GM18867 (cell line): Measurements from ENCODE around the gene GDAP2.

ENCODE experiments used
- ATAC-seq: cut with Tn5 transposase; IDR thresholded peaks from one replicate; pipeline ENCODE4 v1.9.1; 2021; ENCODE audit warnings: mild to moderate bottlenecking, moderate library complexity; ENCODE audit not compliant: unreplicated experiment

GDAP2 gene

DNA sequence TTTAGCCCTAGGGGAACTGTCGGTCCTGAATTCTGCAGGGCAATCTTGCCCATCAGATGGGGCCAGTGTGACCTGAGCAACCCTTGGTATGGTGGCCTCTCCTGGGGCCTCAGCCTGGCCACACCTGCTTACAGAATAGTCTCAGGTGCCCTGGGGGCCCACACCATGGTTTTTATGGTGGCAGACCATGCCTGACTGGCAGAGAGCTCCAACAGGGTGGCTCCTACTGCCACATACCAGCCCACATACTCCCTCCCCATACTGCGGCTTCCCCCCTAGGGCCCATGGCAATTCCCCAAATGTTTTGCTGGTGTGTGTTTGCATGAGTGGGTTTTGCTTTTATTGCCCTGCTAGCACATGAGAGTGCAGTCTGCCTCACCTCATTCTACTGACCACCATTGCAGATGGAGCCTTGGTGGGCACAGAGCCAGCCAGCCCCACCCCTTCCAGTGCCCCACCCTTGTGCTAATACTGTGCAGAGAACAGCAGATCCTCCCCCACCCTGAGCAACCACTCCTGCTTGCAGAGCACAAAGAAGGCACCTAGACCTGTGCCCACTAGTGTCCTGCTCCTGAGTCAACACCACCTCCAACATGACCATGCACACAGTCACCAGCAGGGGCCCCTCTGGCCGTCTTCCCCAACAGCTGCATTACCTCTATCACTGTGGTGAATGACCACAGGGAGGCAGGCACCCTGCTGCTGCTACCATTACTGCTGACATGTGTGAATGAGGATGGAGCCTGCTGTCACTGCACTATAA lies 86.8 kb downstream of the GDAP2 start:
- ATAC-seq: no peak

DNA sequence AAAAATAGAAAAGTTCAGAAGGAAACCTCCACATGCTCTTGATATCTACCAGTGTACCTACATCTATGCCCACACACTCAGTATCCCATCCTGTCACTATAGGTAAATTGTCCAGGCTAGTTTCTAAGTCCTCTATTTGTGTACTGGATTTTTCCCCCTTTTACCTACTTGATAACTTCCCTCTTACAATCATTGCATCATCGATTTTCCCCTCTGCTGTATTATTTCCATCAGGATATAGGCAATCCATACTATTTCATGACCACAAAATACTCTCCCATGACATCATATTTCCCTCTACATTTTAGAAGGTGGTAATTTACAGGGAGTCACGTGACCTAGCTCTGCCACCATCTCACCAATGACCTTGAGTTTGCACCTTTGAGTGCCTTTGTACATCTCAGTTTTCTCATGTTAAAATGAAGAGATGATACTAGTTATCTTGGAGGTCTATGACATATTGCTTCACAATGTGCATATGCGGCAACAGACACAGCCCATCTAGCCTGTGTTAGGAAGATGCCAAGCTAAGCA lies 88.2 kb downstream of the GDAP2 start:
- no peak for ATAC-seq

DNA sequence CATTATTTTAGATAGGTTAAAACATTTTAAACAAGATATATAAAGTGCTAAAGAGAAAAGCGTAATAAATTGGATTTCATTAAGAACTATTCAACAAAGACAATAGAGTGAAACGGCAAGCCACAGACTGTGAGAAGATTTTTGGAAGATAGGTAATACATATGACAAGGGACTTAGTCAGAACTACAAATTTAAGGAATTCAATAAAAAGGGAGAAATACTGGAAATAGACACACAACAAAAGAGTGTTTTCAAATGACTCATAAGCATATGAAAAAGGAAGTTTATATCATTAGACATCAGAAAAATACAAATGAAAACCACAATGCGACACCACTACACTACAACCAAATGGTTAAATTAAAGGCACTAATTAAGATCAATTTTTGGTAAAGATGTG lies 90.5 kb downstream of the GDAP2 start:
- ATAC-seq: no peak

DNA sequence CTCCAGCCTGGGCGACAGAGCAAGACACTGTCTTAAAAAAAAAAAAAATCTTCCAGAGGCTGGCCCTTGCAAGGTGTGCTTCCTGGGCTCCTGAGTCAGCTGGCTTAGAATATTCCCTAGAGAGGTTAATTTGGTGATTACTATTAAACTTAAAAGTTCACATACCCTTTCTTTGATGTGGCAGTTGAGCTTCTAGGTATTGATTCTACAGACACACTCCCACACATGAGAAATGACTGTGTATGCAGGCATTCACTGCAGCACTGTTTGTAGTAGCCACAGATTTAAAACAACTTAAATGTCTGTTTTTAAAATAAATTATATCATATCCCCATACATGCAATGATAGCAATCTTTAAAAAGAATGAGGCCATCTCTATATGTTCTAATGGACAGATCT lies 93.4 kb downstream of the GDAP2 start:
- ATAC-seq: no peak

DNA sequence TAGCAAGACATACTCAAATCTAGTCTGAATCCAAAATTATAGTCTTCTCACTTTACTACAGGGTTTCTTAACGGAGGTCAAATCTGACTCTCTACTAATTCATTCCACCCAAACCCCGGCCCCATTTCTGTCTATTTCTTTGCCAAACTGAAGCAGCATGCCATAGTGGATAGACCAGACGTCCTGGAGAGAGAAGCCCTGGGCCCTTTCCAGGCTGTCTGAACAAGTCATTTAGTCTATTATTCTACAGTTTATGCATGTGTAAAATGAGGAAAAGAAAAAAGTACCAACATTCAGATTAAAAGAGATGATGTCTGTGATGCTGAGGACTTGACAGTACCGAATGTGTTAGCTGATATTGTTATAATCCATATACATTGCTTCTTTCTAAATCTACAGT lies 95.0 kb downstream of the GDAP2 start:
- no peak for ATAC-seq

DNA sequence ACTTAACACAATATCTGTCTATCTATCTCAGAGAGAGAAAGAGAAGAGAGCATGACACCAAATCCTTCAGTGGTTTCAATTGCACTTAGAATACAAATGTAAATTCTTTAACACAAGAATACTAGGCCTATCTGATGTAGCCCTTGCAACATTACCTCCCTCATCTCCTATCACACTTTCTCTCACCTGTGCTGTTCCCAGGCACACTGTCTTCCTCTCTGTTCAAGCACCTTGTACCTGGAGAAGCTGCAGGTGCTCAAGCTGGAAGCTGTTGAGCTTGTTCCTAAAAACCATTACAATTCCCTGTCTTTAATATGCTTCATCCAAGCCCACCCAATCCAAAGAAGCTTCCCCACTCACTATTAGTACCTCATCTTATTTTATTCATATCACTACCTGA lies 97.0 kb downstream of the GDAP2 start:
- no peak for ATAC-seq

DNA sequence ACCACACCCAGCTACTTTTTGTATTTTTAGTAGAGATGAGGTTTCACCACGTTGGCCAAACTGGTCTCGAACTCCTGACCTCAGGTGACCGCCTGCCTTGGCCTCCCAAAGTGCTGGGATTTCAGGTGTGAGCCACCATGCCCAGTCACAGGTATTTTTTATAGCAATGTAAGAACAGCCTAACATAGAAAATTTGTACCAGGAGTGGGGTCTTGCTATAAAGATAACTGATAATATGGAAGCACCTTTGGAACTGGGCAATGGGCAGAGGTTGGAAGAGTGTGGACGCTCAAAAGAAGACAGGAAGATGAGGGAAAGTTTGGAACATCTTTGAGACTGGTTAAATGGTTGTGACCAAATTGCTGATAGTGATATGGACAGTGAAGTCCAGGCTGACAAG lies 99.2 kb downstream of the GDAP2 start:
- no peak for ATAC-seq

DNA sequence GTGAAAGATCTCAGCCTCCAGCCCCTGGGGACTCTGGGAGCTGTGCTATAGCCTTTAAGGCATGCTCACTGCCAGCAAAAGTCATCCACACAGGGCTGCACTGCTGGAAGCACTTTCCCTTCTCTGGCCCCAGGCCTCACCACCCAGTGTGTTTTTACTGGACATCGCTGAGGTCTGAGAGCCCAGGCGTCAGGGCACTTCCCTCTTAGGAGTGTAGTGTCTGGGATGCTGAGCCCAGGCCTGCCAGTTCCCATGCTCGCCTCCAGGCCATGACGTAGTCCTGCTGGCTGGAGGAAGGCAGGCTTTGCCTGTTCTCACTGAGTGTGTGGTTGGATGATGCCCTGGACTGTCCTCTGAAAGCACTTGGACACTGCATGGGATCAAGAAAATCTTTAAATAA lies 101.2 kb downstream of the GDAP2 start:
- ATAC-seq: no peak

DNA sequence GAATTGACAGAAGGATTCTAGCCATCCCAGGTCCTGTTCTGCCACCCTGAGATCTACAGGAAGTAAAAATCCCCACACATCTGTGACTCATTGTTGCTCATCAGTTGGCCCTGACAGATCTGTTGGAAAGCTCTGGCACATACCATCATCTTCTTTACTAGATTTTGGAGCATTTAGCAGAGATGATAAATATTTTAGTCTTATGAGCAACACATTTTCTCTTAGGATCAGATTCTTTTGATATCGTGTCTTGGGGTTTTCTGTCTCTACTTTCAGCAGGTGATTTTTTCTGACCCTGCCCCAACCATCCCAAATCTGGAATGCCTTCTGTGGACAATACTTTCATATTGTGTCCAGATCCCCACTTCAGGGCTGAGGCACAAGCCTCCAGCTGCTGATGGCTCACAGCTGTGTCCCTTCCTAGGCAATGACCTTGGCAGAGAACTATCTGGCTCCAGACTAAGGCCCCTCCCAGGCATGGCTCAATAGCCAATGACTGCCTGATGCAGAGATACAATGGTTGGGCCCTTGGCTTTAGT lies 102.8 kb downstream of the GDAP2 start:
- no peak for ATAC-seq

DNA sequence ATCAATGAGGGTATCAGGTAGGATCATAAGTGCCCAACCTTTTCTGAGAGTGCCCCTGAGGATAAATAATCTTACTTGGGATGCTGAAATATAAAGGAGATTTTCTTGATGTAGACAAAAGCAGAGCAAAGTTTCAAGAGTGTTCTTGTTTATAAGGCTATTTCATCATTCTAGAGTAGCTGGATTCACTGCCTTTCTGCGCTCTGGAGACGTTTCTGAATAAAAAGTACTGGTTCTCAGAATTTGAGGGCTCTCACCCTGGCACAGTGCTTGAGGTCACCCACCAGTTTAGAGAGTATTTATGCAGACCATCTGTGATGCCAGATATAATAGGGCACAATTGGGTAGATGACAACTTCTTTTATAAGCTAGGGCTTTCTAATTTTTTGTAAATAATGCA lies 103.3 kb downstream of the GDAP2 start:
- ATAC-seq: no peak

DNA sequence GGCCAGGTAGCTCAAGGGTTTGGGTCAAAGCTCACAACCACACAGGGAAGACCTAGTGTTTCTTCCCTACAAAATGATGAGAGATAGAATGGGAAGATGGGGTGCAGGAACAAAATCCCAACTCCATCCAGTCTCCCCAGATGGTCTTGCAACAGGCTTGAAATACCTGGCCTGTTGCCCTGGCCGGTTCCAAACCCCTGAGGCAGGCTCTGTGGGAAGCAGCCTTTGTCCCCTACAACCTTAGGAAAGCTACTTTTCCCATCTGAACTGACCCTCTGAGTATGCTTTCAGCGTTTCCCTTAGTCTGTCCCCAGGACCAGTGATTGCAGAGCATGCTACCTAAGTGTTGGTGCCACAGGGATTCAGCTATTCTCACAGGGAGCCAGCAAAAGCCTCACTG lies 104.0 kb downstream of the GDAP2 start:
- no peak for ATAC-seq

DNA sequence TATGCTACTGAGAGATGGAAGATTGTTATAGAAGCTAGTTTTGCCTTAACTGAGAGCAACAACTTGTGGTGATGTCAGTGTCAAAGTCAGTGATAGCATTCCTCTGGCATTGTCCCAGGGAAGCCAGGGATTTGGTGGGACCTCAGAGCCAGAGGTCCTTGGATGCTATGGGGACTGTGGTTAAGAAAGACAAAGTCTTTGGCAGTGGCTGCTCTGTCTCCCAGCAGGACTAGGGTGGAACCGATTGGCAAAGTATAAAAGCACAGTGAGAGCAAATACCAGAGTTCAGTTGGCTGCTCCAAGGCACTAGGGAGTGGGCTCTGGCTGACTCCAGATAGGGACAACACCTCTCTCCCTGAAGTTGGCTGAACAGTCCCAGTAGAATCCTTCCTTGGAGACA lies 104.8 kb downstream of the GDAP2 start:
- no peak for ATAC-seq

DNA sequence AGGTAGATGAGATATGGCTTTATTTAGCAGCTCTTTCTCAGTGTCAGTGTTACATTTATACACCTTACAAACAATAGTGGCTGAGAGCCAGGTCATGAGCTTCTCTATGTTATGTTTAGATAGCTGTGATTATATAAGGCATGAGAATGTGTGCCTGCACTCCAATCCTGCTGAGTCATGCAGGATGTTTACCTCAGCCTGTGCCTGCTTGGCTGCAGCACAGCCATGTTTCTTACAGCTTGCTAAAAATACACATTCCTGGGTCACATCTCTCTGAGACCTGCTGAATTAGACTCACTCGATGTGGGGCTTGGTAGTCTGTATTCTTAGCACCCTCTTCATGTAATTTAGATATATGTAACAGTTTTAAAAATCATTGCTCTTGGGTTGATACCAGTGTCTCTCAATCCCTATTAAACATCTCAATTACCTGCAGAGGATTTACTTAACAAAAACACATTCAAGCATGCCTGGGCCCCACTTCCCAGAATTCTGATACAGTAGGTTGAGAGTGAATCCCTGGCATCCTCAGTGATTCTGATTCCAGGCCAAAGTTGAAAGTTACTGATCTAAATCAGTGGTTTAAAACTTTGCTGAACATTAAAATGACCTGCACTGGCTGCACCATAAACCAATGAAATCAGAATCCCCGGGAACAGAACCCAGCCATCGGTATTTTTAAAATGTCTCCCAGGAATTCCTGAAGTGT lies 107.5 kb downstream of the GDAP2 start:
- ATAC-seq: no peak

DNA sequence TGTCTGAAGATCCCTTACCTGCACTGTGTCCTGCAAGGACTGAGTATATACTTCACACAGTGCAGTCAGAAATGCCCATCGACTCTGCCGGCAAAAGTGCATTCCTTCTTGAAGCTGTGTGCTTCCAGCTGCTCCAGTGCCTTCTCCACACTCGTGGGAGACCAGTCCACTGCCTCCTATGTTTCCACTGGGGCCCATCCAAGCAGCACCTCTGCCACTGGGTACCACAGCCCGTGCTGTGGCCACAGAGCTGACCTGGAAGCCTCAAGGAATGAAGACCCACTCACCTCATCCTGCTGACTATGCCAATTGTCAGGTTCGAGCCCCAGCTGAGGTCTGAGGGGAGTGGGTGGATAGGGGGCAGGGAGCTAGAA lies 108.1 kb downstream of the GDAP2 start:
- ATAC-seq: no peak

DNA sequence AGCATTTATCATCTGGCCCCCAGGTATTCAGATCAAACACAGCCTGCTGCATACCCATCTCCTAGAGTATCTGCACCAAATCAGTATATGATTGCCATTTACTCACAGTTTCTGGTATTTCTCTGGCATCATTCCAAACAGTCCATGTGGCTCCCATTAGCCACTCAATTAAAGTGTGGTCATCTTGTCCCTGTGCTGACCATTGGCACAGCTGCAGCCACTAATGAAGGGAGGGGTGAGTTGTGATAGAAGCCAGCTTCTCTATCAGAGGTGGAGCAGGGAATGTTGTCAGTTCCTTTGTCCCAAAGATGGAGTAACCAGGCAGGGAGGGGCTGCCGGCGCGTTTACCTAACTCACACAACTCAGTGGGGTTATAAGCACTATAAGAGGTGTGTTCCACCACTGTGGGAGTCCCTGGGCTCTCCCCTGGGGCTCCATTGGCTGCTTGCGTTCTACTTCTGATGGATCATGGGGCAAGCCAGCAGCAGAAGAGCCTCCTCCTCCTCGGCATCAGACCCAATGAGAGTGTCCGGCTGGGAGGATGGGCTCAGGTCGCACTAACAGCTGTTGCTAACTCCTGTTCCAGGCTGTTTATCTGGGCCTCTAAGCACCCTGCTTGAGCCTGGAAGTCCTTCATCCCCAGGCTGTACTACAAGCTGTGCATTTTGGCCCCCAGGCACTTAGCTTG lies 108.6 kb downstream of the GDAP2 start:
- no peak for ATAC-seq

DNA sequence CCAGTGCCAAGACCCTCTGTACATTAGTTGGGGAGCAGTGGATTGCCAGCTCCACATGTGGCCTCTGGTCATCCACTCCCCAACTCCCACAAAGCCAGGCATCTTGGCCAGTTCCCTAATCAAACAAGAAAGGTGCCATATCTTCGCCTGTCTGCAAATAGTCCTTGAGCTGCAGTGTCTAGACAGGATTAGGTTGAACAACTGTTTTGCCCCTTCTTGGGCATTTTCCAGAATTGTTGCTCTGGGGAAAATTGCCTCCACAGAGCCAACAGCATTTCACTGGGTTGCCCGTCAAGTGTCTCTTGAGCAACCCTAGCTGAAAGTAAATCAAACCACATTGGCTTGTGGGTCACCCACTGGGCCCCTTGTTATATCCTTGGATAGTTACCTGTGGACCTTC lies 109.3 kb downstream of the GDAP2 start:
- no peak for ATAC-seq

DNA sequence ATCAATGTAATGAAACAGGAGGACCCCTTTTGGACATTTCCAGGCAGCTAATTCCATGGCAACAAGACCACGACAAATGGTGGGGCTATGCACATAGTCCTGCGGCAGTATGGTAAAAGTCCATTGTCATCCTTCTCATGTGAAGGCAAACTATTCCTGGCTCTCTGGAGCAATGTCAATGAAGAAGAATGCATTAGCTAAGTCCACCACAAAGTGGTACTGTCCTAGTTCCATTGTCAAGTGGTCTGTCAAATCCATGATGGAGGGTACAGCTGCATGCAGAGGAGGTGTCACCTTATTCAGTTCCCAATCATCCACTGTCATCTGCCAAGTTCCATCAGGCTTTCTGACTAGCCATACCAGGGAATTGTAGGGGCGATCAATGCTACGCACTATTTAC lies 110.1 kb downstream of the GDAP2 start:
- no peak for ATAC-seq

DNA sequence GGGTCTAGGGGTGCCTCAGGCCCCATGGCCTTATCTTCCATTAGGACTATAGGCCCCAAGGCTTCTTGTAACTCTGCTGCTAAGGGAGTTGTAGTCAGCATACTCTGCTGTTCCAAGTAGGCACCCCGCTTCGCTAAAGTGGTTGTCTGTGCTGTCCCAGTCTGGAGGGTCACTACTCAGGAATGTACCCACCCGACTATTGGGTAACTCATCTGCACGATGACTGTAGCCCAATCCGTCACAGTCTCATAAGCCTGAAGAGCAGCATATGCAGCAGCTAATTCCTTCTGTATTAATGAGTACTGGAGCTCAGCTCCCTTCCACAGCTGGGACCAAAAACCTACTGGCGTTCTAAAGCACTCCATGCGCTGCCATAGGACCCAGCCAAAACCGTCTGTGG lies 111.0 kb downstream of the GDAP2 start:
- no peak for ATAC-seq

DNA sequence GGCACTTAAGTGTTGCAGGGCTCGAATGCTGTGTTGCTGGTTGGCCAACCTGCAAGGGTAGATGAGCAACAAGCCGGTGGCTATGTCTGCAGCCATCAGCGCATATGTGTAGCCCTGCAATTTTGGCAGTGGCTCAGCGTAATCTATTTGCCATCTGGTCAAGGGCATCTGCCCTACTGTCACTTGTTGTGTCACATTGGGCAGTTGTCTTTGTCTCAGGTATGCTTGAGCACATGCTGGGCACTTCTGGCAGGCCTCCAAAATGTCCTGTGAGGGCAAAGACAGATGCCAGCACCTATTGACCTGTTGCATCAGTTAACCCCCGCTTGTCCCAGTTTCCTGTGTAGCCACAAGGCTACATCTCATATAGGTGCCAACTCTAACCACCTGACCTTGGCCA lies 111.8 kb downstream of the GDAP2 start:
- no peak for ATAC-seq

DNA sequence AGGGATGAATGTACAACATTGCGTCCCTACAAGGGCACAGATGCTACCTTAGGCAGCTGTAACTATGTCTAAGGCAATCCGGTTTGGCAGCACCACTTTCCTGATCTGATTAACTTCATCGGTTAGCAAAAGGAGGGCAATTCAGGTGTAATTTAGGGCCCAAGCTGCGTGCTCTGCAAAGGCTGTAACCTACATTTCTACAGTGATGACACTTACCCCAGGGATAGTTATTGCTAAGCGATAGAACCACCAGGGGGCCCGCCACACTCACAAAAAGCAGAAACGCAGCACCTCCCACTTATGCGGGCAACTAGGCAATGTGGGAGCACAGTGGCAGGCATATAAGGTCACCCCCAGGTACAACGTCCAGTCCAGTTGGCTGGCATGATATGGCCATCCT lies 113.5 kb downstream of the GDAP2 start:
- no peak for ATAC-seq
